H1 (cell line): ENCODE data around the gene MYBPC1. TPM values are rescaled to one million over a fixed set of nuclear protein-coding genes. Genes with fewer than 3 reads are reported as not detected.

Experiments used
- CTCF ChIA-PET: fragments of 300-600 bp; sonication (Branson Sonifier 250); formaldehyde crosslinking; loops from one replicate; lab custom pipeline; 2021; ENCODE audit not compliant: partially characterized antibody; lab: Charles Lee
- POLR2A ChIA-PET: fragments of 300-600 bp; sonication (Branson Sonifier 250); formaldehyde crosslinking; loops from one replicate; lab custom pipeline; 2021; ENCODE audit warnings: inconsistent platforms; ENCODE audit not compliant: partially characterized antibody; lab: Charles Lee
- DNase-seq, 2 experiments: peaks; one replicate each; pipeline versions ENCODE4 v3.0.0 to v3.0.0-alpha.2; 2010 to 2022; ENCODE audit warnings: low spot score in 2 of 2, low read depth in 1 of 2, mixed read lengths in 1 of 2
- FAIRE-seq: peaks from 2 replicates; lab custom pipeline; 2011; peaks lifted over from hg19 to GRCh38; lab: Jason Lieb, UNC
- H2AFZ ChIP-seq: 2 replicates; pipeline ENCODE4 v1.8.1; 2012; ENCODE audit warnings: low read length, inconsistent platforms
- H2AK5ac ChIP-seq: 2 replicates; pipeline ENCODE4 v1.6.1; 2013; ENCODE audit warnings: low read depth, low read length
- H2BK120ac ChIP-seq: replicated peaks from 2 replicates; pipeline ENCODE3; 2013; ENCODE audit warnings: low read depth, low read length, inconsistent platforms
- H2BK12ac ChIP-seq: 2 replicates; pipeline ENCODE4 v1.6.1; 2013; ENCODE audit warnings: low read depth, low read length
- H2BK15ac ChIP-seq: 2 replicates; pipeline ENCODE4 v1.6.1; 2013; ENCODE audit warnings: low read length
- H2BK20ac ChIP-seq: 2 replicates; pipeline ENCODE4 v1.6.1; 2013; ENCODE audit warnings: low read length
- H2BK5ac ChIP-seq: 2 replicates; pipeline ENCODE4 v1.6.1; 2013; ENCODE audit warnings: low read depth, low read length
- H3K14ac ChIP-seq: 2 replicates; pipeline ENCODE4 v1.6.1; 2013; ENCODE audit warnings: inconsistent platforms; ENCODE audit not compliant: insufficient read length
- H3K18ac ChIP-seq: 2 replicates; pipeline ENCODE4 v1.6.1; 2013; ENCODE audit warnings: low read length; ENCODE audit errors: extremely low read depth
- H3K23ac ChIP-seq: 2 replicates; pipeline ENCODE4 v1.6.1; 2013; ENCODE audit warnings: inconsistent platforms; ENCODE audit not compliant: insufficient read length
- H3K23me2 ChIP-seq: 2 replicates; pipeline ENCODE4 v1.6.1; 2013; ENCODE audit warnings: low read depth, low read length
- H3K27ac ChIP-seq: 2 replicates; pipeline ENCODE4 v1.6.1; 2011; ENCODE audit warnings: low read depth, low read length, inconsistent platforms
- H3K27me3 ChIP-seq, 4 experiments: replicated peaks in 1 of 4; 1 replicate in 1 of 4; 2 replicates in 3 of 4; pipeline versions ENCODE4 v1.6.1 to v1.8.1; 2011 to 2013; ENCODE audit warnings: low read length in 3 of 4, mild to moderate bottlenecking in 3 of 4, inconsistent platforms in 2 of 4, mixed read lengths in 2 of 4, moderate library complexity in 1 of 4; ENCODE audit not compliant: control insufficient read depth in 3 of 4, insufficient read depth in 3 of 4; ENCODE audit errors: extremely low read depth in 1 of 4
- H3K36me3 ChIP-seq, 4 experiments: 2 replicates each; pipeline versions ENCODE4 v1.6.1 to v1.8.1; 2011 to 2013; ENCODE audit warnings: mild to moderate bottlenecking in 4 of 4, low read length in 3 of 4, moderate library complexity in 2 of 4, control low read depth in 1 of 4, inconsistent platforms in 1 of 4; ENCODE audit not compliant: insufficient read depth in 4 of 4, control insufficient read depth in 2 of 4
- H3K4ac ChIP-seq: replicated peaks from 2 replicates; pipeline ENCODE3; 2013; ENCODE audit warnings: low read length, low read depth, mixed read lengths, inconsistent platforms; ENCODE audit not compliant: insufficient read length
- H3K4me1 ChIP-seq, 4 experiments: replicated peaks in 1 of 4; 1 replicate in 1 of 4; 2 replicates in 3 of 4; pipeline versions ENCODE4 v1.6.1 to v1.8.1; 2011 to 2013; ENCODE audit warnings: low read length in 3 of 4, inconsistent platforms in 2 of 4, mixed read lengths in 1 of 4; ENCODE audit not compliant: insufficient read depth in 4 of 4, control insufficient read depth in 3 of 4
- H3K4me2 ChIP-seq, 2 experiments: 2 replicates each; pipeline versions ENCODE4 v1.6.1 to v1.8.1; 2011 to 2013; ENCODE audit warnings: low read depth in 2 of 2, low read length in 2 of 2, control low read depth in 1 of 2, inconsistent platforms in 1 of 2, mild to moderate bottlenecking in 1 of 2; ENCODE audit not compliant: insufficient read depth in 1 of 2
- H3K4me3 ChIP-seq, 4 experiments: fragments of 200-600, 300-600 bp in 1 of 4; sonication (generic), shearing (Covaris generic), sonication (Bioruptor Twin) in 1 of 4; 2 replicates each; pipeline versions ENCODE4 v1.5.1 to v1.8.1; 2011 to 2016; ENCODE audit warnings: low read length in 4 of 4, low read depth in 3 of 4, control low read depth in 2 of 4, inconsistent platforms in 2 of 4, mild to moderate bottlenecking in 2 of 4, mixed read lengths in 1 of 4, moderate library complexity in 1 of 4; ENCODE audit not compliant: insufficient read depth in 2 of 4; ENCODE audit errors: extremely low read depth in 1 of 4
- H3K56ac ChIP-seq: replicated peaks from 2 replicates; pipeline ENCODE3; 2013; ENCODE audit warnings: low read depth, mild to moderate bottlenecking, mixed read lengths, low read length, inconsistent platforms; ENCODE audit not compliant: insufficient read length
- H3K79me1 ChIP-seq: 2 replicates; pipeline ENCODE4 v1.6.1; 2013; ENCODE audit warnings: low read depth, low read length, control low read depth
- H3K79me2 ChIP-seq, 2 experiments: 2 replicates each; pipeline versions ENCODE4 v1.6.1 to v1.8.1; 2012 to 2013; ENCODE audit warnings: low read length in 2 of 2, mild to moderate bottlenecking in 2 of 2, inconsistent platforms in 1 of 2; ENCODE audit not compliant: insufficient read depth in 2 of 2, control insufficient read depth in 1 of 2
- H3K9ac ChIP-seq, 4 experiments: replicated peaks in 1 of 4; 1 replicate in 1 of 4; 2 replicates in 3 of 4; pipeline versions ENCODE4 v1.6.1 to v1.8.1; 2011 to 2013; ENCODE audit warnings: low read depth in 3 of 4, low read length in 3 of 4, control low read depth in 2 of 4, mild to moderate bottlenecking in 2 of 4, moderate library complexity in 2 of 4, inconsistent platforms in 1 of 4; ENCODE audit errors: extremely low read depth in 1 of 4
- H3K9me3 ChIP-seq, 2 experiments: 2 replicates each; pipeline versions ENCODE4 v1.6.1 to v1.8.1; 2012 to 2013; ENCODE audit warnings: mild to moderate bottlenecking in 2 of 2, moderate library complexity in 2 of 2, control low read depth in 1 of 2, inconsistent platforms in 1 of 2, low read depth in 1 of 2, low read length in 1 of 2, mixed read lengths in 1 of 2; ENCODE audit not compliant: insufficient read depth in 2 of 2
- H4K20me1 ChIP-seq, 2 experiments: replicated peaks in 1 of 2; 2 replicates each; pipeline versions ENCODE3 to v1.8.1; 2011 to 2013; ENCODE audit warnings: inconsistent platforms in 2 of 2, low read length in 2 of 2, mild to moderate bottlenecking in 1 of 2; ENCODE audit not compliant: insufficient read depth in 2 of 2, control insufficient read depth in 1 of 2
- H4K5ac ChIP-seq: 2 replicates; pipeline ENCODE4 v1.6.1; 2013; ENCODE audit warnings: low read length, low read depth, mixed read lengths, inconsistent platforms; ENCODE audit not compliant: insufficient read length
- H4K8ac ChIP-seq: 2 replicates; pipeline ENCODE4 v1.8.0; 2013; ENCODE audit warnings: mild to moderate bottlenecking, moderate library complexity, low read length, inconsistent platforms; ENCODE audit not compliant: insufficient read depth; ENCODE audit errors: extremely low read depth
- H4K91ac ChIP-seq: replicated peaks from 2 replicates; pipeline ENCODE3; 2013; ENCODE audit warnings: low read length, mixed read lengths, inconsistent platforms; ENCODE audit not compliant: insufficient read length
- SP2 ChIP-seq: IDR thresholded peaks from 2 replicates; pipeline ENCODE4 v1.6.1; 2012; ENCODE audit warnings: mild to moderate bottlenecking, low read length, inconsistent platforms
- WGBS, 2 experiments: shearing (Covaris generic) in 1 of 2; methylation state at CpG; one replicate each; pipeline versions ENCODE4 v1.1.6 to v1.1.7; 2013 to 2015; ENCODE audit warnings: low lambda C conversion rate in 2 of 2, mixed read lengths in 2 of 2, inconsistent platforms in 1 of 2, low coverage in 1 of 2, missing lambda C conversion rate in 1 of 2; ENCODE audit not compliant: insufficient replicate concordance in 2 of 2, insufficient coverage in 1 of 2, insufficient read length in 1 of 2; ENCODE audit errors: extremely low coverage in 1 of 2, missing lambda C conversion rate in 1 of 2; 5-methylcytosine and 5-hydroxymethylcytosine counted together
- polyA plus RNA-seq, 7 experiments: library from polyadenylated mRNA; depleted of rRNA in 3 of 7; stranded (reverse) in 5 of 7; unstranded in 2 of 7; fragments of >200 nt in 5 of 7; fragments of 200-250 nt in 2 of 7; gene quantifications; 1 replicate in 5 of 7; 2 replicates in 1 of 7; 4 replicates in 1 of 7; pipeline versions ENCODE4 v1.2.1 to v1.2.3, GENCODE V29; 2011 to 2013; ENCODE audit warnings: missing spikeins in 2 of 7, mixed read lengths in 2 of 7
- total RNA-seq: library from RNA; stranded (reverse); fragmentation: NEBNext Ultra II Directional; extraction: Animal tissue kit (Norgen Biotek cat#: 25700); gene quantifications from 2 replicates; pipeline ENCODE4 v1.2.1, GENCODE V29; 2021

The MYBPC1 gene
- total and polyA plus RNA-seq, 2 of the 8 experiments (the other 6 are each of a cell fraction or from before 2014, with no cell fraction given) = not detected

DNA sequence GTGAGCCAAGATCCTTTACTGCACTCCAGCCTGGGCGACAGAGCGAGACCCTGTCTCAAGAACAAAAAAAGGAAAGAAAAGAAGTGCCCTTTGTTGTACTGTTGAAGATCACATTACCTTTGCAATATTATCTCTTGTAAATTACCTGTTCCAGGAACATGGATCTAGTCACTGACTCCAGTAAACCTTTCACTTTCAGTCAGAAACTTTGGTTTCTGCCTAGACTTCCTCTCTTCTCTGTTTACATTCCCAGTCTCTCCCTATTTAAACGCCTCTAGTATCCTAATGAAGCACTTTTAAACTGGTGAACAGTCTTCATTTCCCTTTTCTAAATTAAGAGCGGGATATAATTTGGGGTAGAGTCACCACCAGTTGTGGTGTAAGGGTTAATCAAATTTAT lies 115.5 kb downstream of the MYBPC1 start:
- Histone ChIP-seq H2BK12ac (no peak overlapping the region), H4K5ac (no peak overlapping the region), H2AFZ (no peak overlapping the region), H2AK5ac (no peak overlapping the region), H3K56ac (no peak overlapping the region), H3K4me3 (no peak overlapping the region), H4K91ac (no peak overlapping the region), H3K23me2 (no peaks in the 10 kb centered on the region), H3K9me3 (no peaks in the 10 kb centered on the region), H3K23ac (no peak overlapping the region), H3K36me3 (no peaks in the 10 kb centered on the region; a peak in 1 of 8 replicates)
- WGBS, 2 experiments = 92% methylated on average over 4 of the region's 4 CpGs; no CpG with 5 or more reads in 1 of the 2 experiments
- no peak for FAIRE-seq
- TF ChIP-seq SP2 = no peak
- TF ChIP-seq, all 59 proteins: peak for 0
- Histone ChIP-seq H3K27ac (no peak overlapping the region; the same call in 1 of the 2 replicates), H4K20me1 (no peaks in the 10 kb centered on the region), H3K4me1 (peaks cover 0 to 4% (median 0%) of the 10 kb centered on the region in 4 experiments; a peak in 1 of 7 replicates), H2BK20ac (no peak overlapping the region), H4K8ac (no peak overlapping the region), H2BK15ac (no peak overlapping the region), H3K18ac (no peak overlapping the region), H3K79me2 (peaks cover 0 to 12% of the 10 kb centered on the region in 2 experiments; a peak in 2 of 4 replicates), H3K14ac (no peak overlapping the region), H3K27me3 (no peaks in the 10 kb centered on the region), H3K4ac (no peak overlapping the region), H3K9ac (no peak overlapping the region), H2BK120ac (no peak overlapping the region), H3K79me1 (no peaks in the 10 kb centered on the region; the same call in 1 of the 2 replicates), H2BK5ac (no peak overlapping the region), H3K4me2 (no peak overlapping the region)
- POLR2A ChIA-PET = no interaction called here
- CTCF ChIA-PET = no interaction called here
- DNase-seq = no peak
